RWPE1 (cell line): ENCODE data around the gene KLHL11.
"Not testable (repeated sequence)": the region's sequence is repeated elsewhere in the genome, so short reads cannot be mapped to it uniquely, and the experiment has no call there.

ENCODE experiments used
- CTCF ChIA-PET: fragments of 350-600 bp; sonication (Branson Sonifier 250); formaldehyde crosslinking; extraction: SDS; loops from one replicate; lab custom pipeline; 2021; lab: Yijun Ruan, JAX
- POLR2A ChIA-PET: fragments of 400-600 bp; formaldehyde crosslinking; extraction: SDS; loops from one replicate; lab custom pipeline; 2020; ENCODE audit warnings: antibody characterized with exemption; ENCODE audit not compliant: low non-redundant PET; lab: Yijun Ruan, JAX
- DNase-seq: peaks from one replicate; pipeline ENCODE4 v3.0.0; 2012; ENCODE audit warnings: low spot score
- H3K27ac ChIP-seq: fragments of 450-650 bp; 2 replicates; pipeline ENCODE4 v1.5.1; 2017
- TF ChIP-seq, protein P1 (sequence below): fragments of 450-650 bp; conservative IDR thresholded peaks from 2 replicates; pipeline ENCODE4 v1.5.1; 2017; ENCODE audit warnings: low read depth, mild to moderate bottlenecking

The KLHL11 gene

DNA sequence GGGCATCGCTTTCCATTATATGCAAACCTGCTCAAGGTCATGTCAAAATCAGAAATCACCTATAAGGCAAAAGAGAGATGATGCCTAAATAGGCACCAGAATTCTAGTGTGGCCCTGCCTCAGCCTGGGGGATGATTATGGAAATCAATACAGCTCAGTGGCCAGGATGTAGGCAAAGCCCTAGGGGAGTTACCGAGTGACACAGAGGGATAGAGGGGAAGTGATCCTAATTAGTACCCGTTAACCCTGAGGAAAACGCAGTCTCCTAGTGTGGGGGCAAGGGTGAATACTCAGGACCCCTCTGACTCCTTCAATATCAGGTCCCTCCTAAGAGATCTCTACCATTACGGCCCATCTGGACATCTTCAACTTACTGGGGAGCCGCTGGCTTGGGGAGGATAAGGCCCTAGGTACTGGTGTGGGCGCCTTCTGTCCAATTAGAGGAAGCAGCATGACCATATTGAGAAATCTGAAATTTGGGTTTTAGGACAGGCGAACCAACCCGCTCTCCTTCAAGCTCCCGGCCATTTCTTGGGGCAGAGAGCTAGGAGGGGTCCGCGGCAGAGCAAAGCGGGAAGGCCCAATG, 29.9 kb downstream of the KLHL11 start:
- ChIA-PET CTCF (interaction anchor here (0.7 to 1.1 kb wide), 3 partner anchors 9 to 1116 kb away, joined by 3 to 5 read pairs (median 4); no protein-coding TSS in a partner anchor), POLR2A (no interaction called here)
- peak overlapping the region; percentile 74 for H3K27ac ChIP-seq
- TF ChIP-seq, protein P1, sequence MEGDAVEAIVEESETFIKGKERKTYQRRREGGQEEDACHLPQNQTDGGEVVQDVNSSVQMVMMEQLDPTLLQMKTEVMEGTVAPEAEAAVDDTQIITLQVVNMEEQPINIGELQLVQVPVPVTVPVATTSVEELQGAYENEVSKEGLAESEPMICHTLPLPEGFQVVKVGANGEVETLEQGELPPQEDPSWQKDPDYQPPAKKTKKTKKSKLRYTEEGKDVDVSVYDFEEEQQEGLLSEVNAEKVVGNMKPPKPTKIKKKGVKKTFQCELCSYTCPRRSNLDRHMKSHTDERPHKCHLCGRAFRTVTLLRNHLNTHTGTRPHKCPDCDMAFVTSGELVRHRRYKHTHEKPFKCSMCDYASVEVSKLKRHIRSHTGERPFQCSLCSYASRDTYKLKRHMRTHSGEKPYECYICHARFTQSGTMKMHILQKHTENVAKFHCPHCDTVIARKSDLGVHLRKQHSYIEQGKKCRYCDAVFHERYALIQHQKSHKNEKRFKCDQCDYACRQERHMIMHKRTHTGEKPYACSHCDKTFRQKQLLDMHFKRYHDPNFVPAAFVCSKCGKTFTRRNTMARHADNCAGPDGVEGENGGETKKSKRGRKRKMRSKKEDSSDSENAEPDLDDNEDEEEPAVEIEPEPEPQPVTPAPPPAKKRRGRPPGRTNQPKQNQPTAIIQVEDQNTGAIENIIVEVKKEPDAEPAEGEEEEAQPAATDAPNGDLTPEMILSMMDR, result no peak
- peak; percentile 18 for DNase-seq

DNA sequence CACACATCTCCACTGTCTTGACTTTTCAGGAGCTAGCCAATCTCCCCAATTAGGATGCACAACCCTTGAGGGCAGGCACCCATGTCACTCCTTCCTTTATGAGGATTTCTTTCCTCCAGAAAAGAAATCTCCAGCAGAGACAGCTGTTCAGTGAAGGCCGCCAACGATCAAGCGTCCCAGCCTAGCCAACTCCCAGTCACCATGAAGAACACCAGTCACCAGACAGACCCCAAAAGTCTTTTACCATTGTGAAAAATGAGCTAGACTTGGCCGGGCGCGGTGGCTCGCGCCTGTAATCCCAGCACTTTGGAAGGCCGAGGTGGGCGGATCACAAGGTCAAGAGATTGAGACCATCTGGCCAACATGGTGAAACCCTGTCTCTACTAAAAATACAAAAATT, 35.3 kb downstream of the KLHL11 start:
- POLR2A ChIA-PET, DNase-seq, H3K27ac ChIP-seq: not testable (repeated sequence)
- CTCF ChIA-PET, result interaction anchor here (1.2 kb wide), 1 partner anchor 19 kb away, joined by 3 read pairs; no protein-coding TSS in a partner anchor

DNA sequence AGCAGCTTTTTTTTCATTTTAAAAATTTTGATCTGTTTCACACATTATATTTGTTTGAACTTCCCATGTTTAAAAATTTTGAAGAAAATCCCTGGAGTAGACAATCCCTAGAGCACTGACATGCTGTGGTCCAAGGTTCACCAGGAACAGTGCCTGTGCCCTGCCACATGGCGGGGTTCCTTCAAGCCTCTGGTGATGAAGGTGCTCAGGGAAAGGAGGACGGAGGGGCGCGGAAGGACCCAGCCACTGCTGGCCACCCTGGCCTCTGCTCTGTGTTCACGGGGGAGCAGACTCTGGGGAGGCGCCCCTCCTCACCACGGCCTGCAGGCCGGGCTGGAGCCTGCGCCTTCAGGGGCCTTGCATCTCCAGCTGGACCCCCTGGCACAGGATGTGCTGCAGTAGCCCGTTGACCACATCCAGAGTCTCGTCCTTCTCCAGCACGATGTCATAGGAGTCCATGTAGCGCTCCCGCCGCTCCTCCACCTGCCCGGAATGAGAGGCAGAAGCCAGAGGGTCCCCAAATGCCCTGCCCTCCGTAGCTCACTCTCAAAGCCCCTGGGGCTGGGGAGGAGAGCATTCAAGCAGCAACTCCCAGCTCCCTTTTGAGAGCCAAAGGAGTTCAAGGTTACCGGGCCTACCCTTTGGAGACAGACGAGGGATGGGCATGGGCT, 39.9 kb downstream of the KLHL11 start:
- POLR2A ChIA-PET, result interaction anchor here (0.5 to 0.7 kb wide), 2 partner anchors 16 to 19 kb away, joined by 4 read pairs; no protein-coding TSS in a partner anchor
- DNase-seq, result no peak
- peak overlapping the region; percentile 51 for H3K27ac ChIP-seq
- TF ChIP-seq, protein P1, result no peak
- CTCF ChIA-PET, result interaction anchor here (0.7 to 0.8 kb wide), 3 partner anchors 10 to 36 kb away, joined by 3 to 6 read pairs (median 5); no protein-coding TSS in a partner anchor

DNA sequence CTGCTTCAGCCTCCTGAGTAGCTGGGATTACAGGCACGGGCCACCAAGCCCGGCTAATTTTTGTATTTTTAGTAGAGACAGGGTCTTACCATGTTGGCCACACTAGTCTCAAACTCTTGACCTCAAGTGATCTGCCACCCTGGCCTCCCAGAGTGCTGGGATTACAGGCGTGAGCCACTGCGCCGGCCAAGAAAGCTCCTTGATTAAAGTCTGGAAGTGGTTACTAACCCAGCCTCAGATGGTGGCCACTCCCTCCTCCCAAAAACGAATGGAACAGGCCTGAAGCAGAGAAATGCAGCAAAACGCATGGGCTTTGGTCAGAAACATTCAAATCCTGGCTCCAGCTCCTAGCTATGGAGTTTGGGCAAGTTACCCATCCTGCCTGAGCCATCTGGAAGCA, 41.1 kb downstream of the KLHL11 start:
- TF ChIP-seq, protein P1, result no peak
- CTCF ChIA-PET, result interaction anchor here (0.6 to 0.7 kb wide), 3 partner anchors 12 to 914 kb away, joined by 3 read pairs; no protein-coding TSS in a partner anchor
- POLR2A ChIA-PET, result interaction anchor here (0.6 kb wide), 1 partner anchor 14 kb away, joined by 3 read pairs; no protein-coding TSS in a partner anchor
- peak overlapping the region; percentile 51 for H3K27ac ChIP-seq
- no peak for DNase-seq

DNA sequence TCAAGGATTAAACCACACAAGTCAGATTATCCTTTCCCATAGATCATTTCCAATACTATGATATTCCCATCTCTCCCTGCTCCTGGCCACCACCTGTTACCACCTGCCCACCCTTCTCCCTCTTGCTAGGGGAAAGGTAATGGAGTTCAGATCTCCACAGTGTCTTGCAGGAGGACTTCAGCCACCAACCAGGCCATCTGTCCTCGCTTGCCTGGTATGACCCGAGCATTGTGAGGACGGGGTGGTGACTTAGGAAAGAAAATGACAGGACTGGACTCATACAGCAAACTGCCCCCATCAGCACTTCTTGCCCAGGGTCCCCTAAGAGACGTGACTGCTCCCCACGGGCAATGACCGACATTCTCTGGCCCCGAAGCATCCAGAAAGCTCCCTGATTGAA, 41.6 kb downstream of the KLHL11 start:
- ChIA-PET POLR2A (interaction anchor here (0.6 to 0.7 kb wide), 2 partner anchors 14 to 41 kb away, joined by 3 read pairs; partner anchors contain the start of gene KLHL11), CTCF (interaction anchor here (0.6 to 0.7 kb wide), 2 partner anchors 11 to 914 kb away, joined by 3 read pairs; no protein-coding TSS in a partner anchor)
- TF ChIP-seq, protein P1, result no peak
- H3K27ac ChIP-seq, result peak overlapping the region; percentile 51
- DNase-seq, result no peak

DNA sequence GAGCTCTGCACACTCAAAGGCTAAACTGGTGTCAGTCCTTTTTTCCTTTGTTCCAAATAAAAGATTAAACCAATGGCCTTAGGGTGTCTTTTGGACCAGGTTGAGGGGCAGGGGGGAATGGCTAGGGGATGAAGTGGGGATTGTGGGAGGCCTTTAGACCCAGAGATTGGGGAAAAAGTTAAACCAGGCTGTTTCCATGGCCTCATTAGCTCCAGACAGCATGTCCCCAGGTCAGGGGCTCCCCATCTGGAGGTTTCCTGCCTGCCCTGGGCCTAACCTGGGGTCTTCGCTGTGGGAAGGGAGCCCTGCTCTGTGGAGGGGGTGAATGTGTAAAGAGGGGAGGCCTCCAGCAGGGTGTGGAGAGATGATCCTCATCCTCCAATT, 42.1 kb downstream of the KLHL11 start:
- CTCF ChIA-PET, result interaction anchor here (0.9 kb wide), 1 partner anchor 21 kb away, joined by 3 read pairs; no protein-coding TSS in a partner anchor
- H3K27ac ChIP-seq, result peak overlapping the region; percentile 51
- POLR2A ChIA-PET, result interaction anchor here (0.7 kb wide), 1 partner anchor 42 kb away, joined by 3 read pairs; the partner anchor contains the start of gene KLHL11
- TF ChIP-seq, protein P1, result no peak
- DNase-seq, result no peak
